SK-N-SH (cell line): ENCODE data around the gene GTF2H4. TPM values are rescaled to one million over a fixed set of nuclear protein-coding genes. Genes with fewer than 3 reads are reported as not detected.

ENCODE experiments used
- CTCF ChIA-PET: fragments of 300-600, 350-600 bp; formaldehyde crosslinking; extraction: SDS; loops from one replicate; lab custom pipeline; 2021; lab: Yijun Ruan, JAX
- POLR2A ChIA-PET: fragments of 350-600 bp; sonication (Branson Sonifier 250); formaldehyde crosslinking; extraction: SDS; loops from one replicate; lab custom pipeline; 2020; ENCODE audit warnings: antibody characterized with exemption, inconsistent platforms; lab: Yijun Ruan, JAX
- DNase-seq: peaks from one replicate; pipeline ENCODE4 v3.0.0; 2012
- H2AFZ ChIP-seq: fragments of 200-600 bp; sonication (generic); 2 replicates; pipeline ENCODE4 v1.8.1; 2016; ENCODE audit warnings: antibody characterized with exemption, mild to moderate bottlenecking, low read depth
- H3F3A ChIP-seq: fragments of 200-600 bp; sonication (generic); replicated peaks from 2 replicates; pipeline ENCODE3; 2016; ENCODE audit warnings: antibody characterized with exemption, mild to moderate bottlenecking; ENCODE audit not compliant: insufficient read depth
- H3K27ac ChIP-seq, 2 experiments: fragments of 200-500 bp in 1 of 2; fragments of 200-600 bp in 1 of 2; sonication (Bioruptor generic) in 1 of 2; sonication (generic), shearing (Covaris generic) in 1 of 2; 2 replicates each; pipeline versions ENCODE4 v1.5.1 to v1.6.1; 2014 to 2016; ENCODE audit warnings: low read depth in 2 of 2, inconsistent platforms in 1 of 2, low read length in 1 of 2, mild to moderate bottlenecking in 1 of 2, mixed read lengths in 1 of 2
- H3K27me3 ChIP-seq: fragments of 200-600 bp; sonication (generic), shearing (Covaris generic); 2 replicates; pipeline ENCODE4 v1.6.1; 2016; ENCODE audit warnings: mixed run types; ENCODE audit not compliant: insufficient read depth
- H3K36me3 ChIP-seq, 2 experiments: fragments of 200-500 bp in 1 of 2; fragments of 200-600 bp in 1 of 2; sonication (Bioruptor generic) in 1 of 2; sonication (generic) in 1 of 2; replicated peaks in 1 of 2; 2 replicates each; pipeline versions ENCODE3 to v1.5.1; 2014 to 2016; ENCODE audit warnings: low read length in 1 of 2, mild to moderate bottlenecking in 1 of 2; ENCODE audit not compliant: insufficient read depth in 2 of 2, control insufficient read depth in 1 of 2
- H3K4me1 ChIP-seq, 2 experiments: fragments of 200-500 bp in 1 of 2; fragments of 200-600 bp in 1 of 2; sonication (Bioruptor generic) in 1 of 2; sonication (generic), shearing (Covaris generic) in 1 of 2; 2 replicates each; pipeline versions ENCODE4 v1.5.1 to v1.6.1; 2014 to 2016; ENCODE audit warnings: low read depth in 1 of 2, low read length in 1 of 2, mixed run types in 1 of 2; ENCODE audit not compliant: insufficient read depth in 2 of 2, control insufficient read depth in 1 of 2
- H3K4me2 ChIP-seq: fragments of 200-600 bp; sonication (generic), shearing (Covaris generic); 2 replicates; pipeline ENCODE4 v1.6.1; 2017; ENCODE audit warnings: mixed run types
- H3K4me3 ChIP-seq, 2 experiments: fragments of 200-500 bp in 1 of 2; fragments of 200-600 bp in 1 of 2; sonication (Bioruptor generic) in 1 of 2; sonication (generic), shearing (Covaris generic) in 1 of 2; 2 replicates each; pipeline versions ENCODE4 v1.5.1 to v1.8.1; 2014 to 2016; ENCODE audit warnings: low read depth in 2 of 2, inconsistent platforms in 1 of 2, low read length in 1 of 2, mild to moderate bottlenecking in 1 of 2, mixed read lengths in 1 of 2, moderate library complexity in 1 of 2
- H3K79me2 ChIP-seq: fragments of 200-600 bp; sonication (generic); 2 replicates; pipeline ENCODE4 v1.8.1; 2017; ENCODE audit warnings: mild to moderate bottlenecking; ENCODE audit not compliant: insufficient read depth
- H3K9ac ChIP-seq: fragments of 200-600 bp; sonication (generic); 2 replicates; pipeline ENCODE4 v1.6.1; 2017; ENCODE audit warnings: mixed run types
- H3K9me2 ChIP-seq: fragments of 200-600 bp; sonication (generic); 2 replicates; pipeline ENCODE4 v1.6.1; 2017; ENCODE audit warnings: mixed run types
- H3K9me3 ChIP-seq: fragments of 200-600 bp; sonication (generic); 2 replicates; pipeline ENCODE4 v1.6.1; 2017; ENCODE audit warnings: mixed run types, mild to moderate bottlenecking, moderate library complexity
- H4K20me1 ChIP-seq: fragments of 200-600 bp; sonication (generic); 2 replicates; pipeline ENCODE4 v1.6.1; 2017; ENCODE audit warnings: mild to moderate bottlenecking, mixed run types; ENCODE audit not compliant: insufficient read depth
- ELF1 ChIP-seq: IDR thresholded peaks from 2 replicates; pipeline ENCODE4 v1.4.0; 2012
- EP300 ChIP-seq, 2 experiments: IDR thresholded peaks; 2 replicates each; pipeline versions ENCODE4 v1.4.0 to v1.6.1; 2012; ENCODE audit warnings: borderline replicate concordance in 1 of 2, low read depth in 1 of 2, low read length in 1 of 2
- EZH2phosphoT487 ChIP-seq: fragments of 200-600 bp; sonication (generic); IDR thresholded peaks from 2 replicates; pipeline ENCODE4 v1.6.1; 2017; ENCODE audit warnings: low read depth, mixed run types, mild to moderate bottlenecking, antibody characterized with exemption, moderate library complexity, borderline replicate concordance
- FOSL2 ChIP-seq: IDR thresholded peaks from 2 replicates; pipeline ENCODE4 v1.4.0; 2012; ENCODE audit warnings: low read depth, mild to moderate bottlenecking, moderate library complexity, borderline replicate concordance
- GABPA ChIP-seq: IDR thresholded peaks from 2 replicates; pipeline ENCODE4 v1.4.0; 2012; ENCODE audit warnings: low read depth, mild to moderate bottlenecking
- GATA2 ChIP-seq: sonication (generic); formaldehyde crosslinking; IDR thresholded peaks from 2 replicates; pipeline ENCODE4 v1.5.0; 2020; ENCODE audit warnings: mild to moderate bottlenecking, missing genetic modification reagents
- MEF2A ChIP-seq: IDR thresholded peaks from 2 replicates; pipeline ENCODE4 v1.4.0; 2012; ENCODE audit warnings: low read depth, borderline replicate concordance
- NFIC ChIP-seq: IDR thresholded peaks from 2 replicates; pipeline ENCODE4 v1.4.0; 2012; ENCODE audit warnings: borderline replicate concordance
- RCOR1 ChIP-seq: fragments of 150-350 bp; IDR thresholded peaks from 2 replicates; pipeline ENCODE4 v1.6.1; 2017; ENCODE audit warnings: antibody characterized with exemption, low read length
- SMC3 ChIP-seq: IDR thresholded peaks from 2 replicates; pipeline ENCODE4 v1.6.1; 2012; ENCODE audit warnings: low read depth, low read length, improper control_type of control experiment
- TAF1 ChIP-seq: IDR thresholded peaks from 2 replicates; pipeline ENCODE4 v1.6.1; 2012; ENCODE audit warnings: low read depth, mild to moderate bottlenecking, low read length, moderate library complexity, borderline replicate concordance
- whole genome bisulfite sequencing: methylation state at CpG from one replicate; pipeline ENCODE4 v1.1.6; 2017; ENCODE audit warnings: low lambda C conversion rate; 5-methylcytosine and 5-hydroxymethylcytosine counted together
- polyA plus RNA-seq, 3 experiments: library from polyadenylated mRNA; depleted of rRNA; stranded (reverse); fragments of >200 nt; gene quantifications; 2 replicates each; pipeline ENCODE4 v1.2.3, GENCODE V29; 2012
- TF ChIP-seq, protein P1 (sequence below): IDR thresholded peaks from 2 replicates; pipeline ENCODE4 v1.4.0; 2012; ENCODE audit warnings: low read depth
- TF ChIP-seq, protein P2 (sequence below): fragments of 200-600 bp; sonication (generic); IDR thresholded peaks from 2 replicates; pipeline ENCODE4 v1.6.1; 2017; ENCODE audit warnings: antibody characterized with exemption, mild to moderate bottlenecking, moderate library complexity
- TF ChIP-seq, protein P3 (sequence below): IDR thresholded peaks from 2 replicates; pipeline ENCODE4 v1.6.1; 2012; ENCODE audit warnings: mild to moderate bottlenecking, low read depth, low read length, moderate library complexity
- TF ChIP-seq, protein P4 (sequence below): fragments of 150-350 bp; IDR thresholded peaks from 2 replicates; pipeline ENCODE4 v1.6.1; 2017; ENCODE audit warnings: antibody characterized with exemption, low read length, low read depth, borderline replicate concordance

The GTF2H4 gene
- polyA plus RNA-seq, 1 of the 3 experiments (the other 2 are of a cell fraction) = 30.7 TPM

DNA sequence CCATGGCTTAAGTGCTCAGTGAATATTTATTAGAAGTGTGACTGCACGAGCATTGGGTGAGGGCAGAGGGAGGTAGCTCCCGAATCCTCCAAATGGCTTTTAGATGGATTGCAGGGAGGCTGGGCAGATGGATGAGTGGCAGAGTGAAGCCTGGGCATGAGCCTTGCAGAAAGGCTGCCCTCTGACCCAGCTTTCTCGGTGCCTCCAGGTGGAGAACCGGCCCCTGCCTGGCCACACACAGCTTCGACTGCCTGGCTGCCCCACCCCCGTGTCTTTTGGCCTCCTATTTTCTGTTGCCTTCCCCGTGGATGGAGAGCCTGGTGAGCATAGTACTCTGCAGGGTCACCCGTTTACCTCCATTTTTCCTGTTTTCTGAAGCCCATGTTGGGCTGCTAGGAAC, 9.5 kb downstream of the GTF2H4 start:
- WGBS = 93% methylated on average over 7 of the region's 8 CpGs
- peaks cover 9 to 18% of the 10 kb centered on the region in 2 experiments; a peak in 3 of 4 replicates for H3K4me1 ChIP-seq
- peaks cover 8% of the 10 kb centered on the region for H3F3A ChIP-seq
- no peak overlapping the region for H3K4me2 ChIP-seq
- CTCF ChIA-PET = interaction anchor here (1.0 to 7.2 kb wide), 4 partner anchors 153 to 238 kb away, joined by 4 to 86 read pairs (median 4); no protein-coding TSS in a partner anchor
- POLR2A ChIA-PET = no interaction called here
- no peaks in the 10 kb centered on the region for H4K20me1 ChIP-seq
- no peak overlapping the region for H3K4me3 ChIP-seq
- H3K9ac ChIP-seq = no peak overlapping the region
- DNase-seq = no peak
- H3K27me3 ChIP-seq = no peaks in the 10 kb centered on the region
- TF ChIP-seq EP300 (IDR thresholded peaks at IDR 0.05; ENCODE audit: borderline replicate concordance in 1 of 2, low read depth in 1 of 2, low read length in 1 of 2) (no peak), FOSL2 (no peak), MEF2A (no peak), RCOR1 (no peak), TAF1 (no peak), ELF1 (no peak), GABPA (no peak), SMC3 (no peak), EZH2phosphoT487 (no peak), GATA2 (no peak), NFIC (no peak)
- TF ChIP-seq, protein P1, sequence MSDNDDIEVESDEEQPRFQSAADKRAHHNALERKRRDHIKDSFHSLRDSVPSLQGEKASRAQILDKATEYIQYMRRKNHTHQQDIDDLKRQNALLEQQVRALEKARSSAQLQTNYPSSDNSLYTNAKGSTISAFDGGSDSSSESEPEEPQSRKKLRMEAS = no peak
- TF ChIP-seq, protein P2, sequence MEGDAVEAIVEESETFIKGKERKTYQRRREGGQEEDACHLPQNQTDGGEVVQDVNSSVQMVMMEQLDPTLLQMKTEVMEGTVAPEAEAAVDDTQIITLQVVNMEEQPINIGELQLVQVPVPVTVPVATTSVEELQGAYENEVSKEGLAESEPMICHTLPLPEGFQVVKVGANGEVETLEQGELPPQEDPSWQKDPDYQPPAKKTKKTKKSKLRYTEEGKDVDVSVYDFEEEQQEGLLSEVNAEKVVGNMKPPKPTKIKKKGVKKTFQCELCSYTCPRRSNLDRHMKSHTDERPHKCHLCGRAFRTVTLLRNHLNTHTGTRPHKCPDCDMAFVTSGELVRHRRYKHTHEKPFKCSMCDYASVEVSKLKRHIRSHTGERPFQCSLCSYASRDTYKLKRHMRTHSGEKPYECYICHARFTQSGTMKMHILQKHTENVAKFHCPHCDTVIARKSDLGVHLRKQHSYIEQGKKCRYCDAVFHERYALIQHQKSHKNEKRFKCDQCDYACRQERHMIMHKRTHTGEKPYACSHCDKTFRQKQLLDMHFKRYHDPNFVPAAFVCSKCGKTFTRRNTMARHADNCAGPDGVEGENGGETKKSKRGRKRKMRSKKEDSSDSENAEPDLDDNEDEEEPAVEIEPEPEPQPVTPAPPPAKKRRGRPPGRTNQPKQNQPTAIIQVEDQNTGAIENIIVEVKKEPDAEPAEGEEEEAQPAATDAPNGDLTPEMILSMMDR = no peak
- TF ChIP-seq, protein P3, sequence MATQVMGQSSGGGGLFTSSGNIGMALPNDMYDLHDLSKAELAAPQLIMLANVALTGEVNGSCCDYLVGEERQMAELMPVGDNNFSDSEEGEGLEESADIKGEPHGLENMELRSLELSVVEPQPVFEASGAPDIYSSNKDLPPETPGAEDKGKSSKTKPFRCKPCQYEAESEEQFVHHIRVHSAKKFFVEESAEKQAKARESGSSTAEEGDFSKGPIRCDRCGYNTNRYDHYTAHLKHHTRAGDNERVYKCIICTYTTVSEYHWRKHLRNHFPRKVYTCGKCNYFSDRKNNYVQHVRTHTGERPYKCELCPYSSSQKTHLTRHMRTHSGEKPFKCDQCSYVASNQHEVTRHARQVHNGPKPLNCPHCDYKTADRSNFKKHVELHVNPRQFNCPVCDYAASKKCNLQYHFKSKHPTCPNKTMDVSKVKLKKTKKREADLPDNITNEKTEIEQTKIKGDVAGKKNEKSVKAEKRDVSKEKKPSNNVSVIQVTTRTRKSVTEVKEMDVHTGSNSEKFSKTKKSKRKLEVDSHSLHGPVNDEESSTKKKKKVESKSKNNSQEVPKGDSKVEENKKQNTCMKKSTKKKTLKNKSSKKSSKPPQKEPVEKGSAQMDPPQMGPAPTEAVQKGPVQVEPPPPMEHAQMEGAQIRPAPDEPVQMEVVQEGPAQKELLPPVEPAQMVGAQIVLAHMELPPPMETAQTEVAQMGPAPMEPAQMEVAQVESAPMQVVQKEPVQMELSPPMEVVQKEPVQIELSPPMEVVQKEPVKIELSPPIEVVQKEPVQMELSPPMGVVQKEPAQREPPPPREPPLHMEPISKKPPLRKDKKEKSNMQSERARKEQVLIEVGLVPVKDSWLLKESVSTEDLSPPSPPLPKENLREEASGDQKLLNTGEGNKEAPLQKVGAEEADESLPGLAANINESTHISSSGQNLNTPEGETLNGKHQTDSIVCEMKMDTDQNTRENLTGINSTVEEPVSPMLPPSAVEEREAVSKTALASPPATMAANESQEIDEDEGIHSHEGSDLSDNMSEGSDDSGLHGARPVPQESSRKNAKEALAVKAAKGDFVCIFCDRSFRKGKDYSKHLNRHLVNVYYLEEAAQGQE = no peak
- TF ChIP-seq, protein P4, sequence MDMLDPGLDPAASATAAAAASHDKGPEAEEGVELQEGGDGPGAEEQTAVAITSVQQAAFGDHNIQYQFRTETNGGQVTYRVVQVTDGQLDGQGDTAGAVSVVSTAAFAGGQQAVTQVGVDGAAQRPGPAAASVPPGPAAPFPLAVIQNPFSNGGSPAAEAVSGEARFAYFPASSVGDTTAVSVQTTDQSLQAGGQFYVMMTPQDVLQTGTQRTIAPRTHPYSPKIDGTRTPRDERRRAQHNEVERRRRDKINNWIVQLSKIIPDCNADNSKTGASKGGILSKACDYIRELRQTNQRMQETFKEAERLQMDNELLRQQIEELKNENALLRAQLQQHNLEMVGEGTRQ = no peak
- TF ChIP-seq, all 33 proteins: peak for 0
- Histone ChIP-seq H3K9me3 (no peaks in the 10 kb centered on the region), H3K9me2 (no peaks in the 10 kb centered on the region), H2AFZ (no peak overlapping the region), H3K36me3 (peaks cover 21 to 34% of the 10 kb centered on the region in 2 experiments), H3K79me2 (no peaks in the 10 kb centered on the region), H3K27ac (no peak overlapping the region)
